Embryonic facial prominence (tissue), 1 donor: Measurements from ENCODE around the gene XIAP.

ENCODE experiments used
- DNase-seq: peaks from one replicate; pipeline ENCODE4 v3.0.0-alpha.2; 2016; ENCODE audit errors: extremely low spot score

XIAP gene

GRCh38 chrX:123960956-123961267 is 101.1 kb downstream of the XIAP start:
- DNase-seq, result no peak

GRCh38 chrX:123961268-123962005 is 101.6 kb downstream of the XIAP start, which contains the start of gene STAG2:
TSS of gene STAG2 (plus strand) at chrX:123961706. CDS start at chrX:124022628, 60,922 bp downstream.
- DNase-seq, result peak; percentile 80

GRCh38 chrX:123962006-123962467 is 102.2 kb downstream of the XIAP start:
- no peak for DNase-seq

- peak; percentile 88 for DNase-seq
These were observed 103.0 kb downstream of the XIAP start for GRCh38 chrX:123962794-123963373.
